Skeletal muscle satellite cell (primary cell): ENCODE measurements around the gene HDGF.

Source experiments
- H3K27me3 ChIP-seq: 2 replicates; pipeline ENCODE4 v1.7.0; 2013; ENCODE audit warnings: low read length; ENCODE audit not compliant: control insufficient read depth, insufficient read depth
- H3K36me3 ChIP-seq: 2 replicates; pipeline ENCODE4 v1.7.0; 2013; ENCODE audit warnings: mild to moderate bottlenecking, control low read depth, low read length; ENCODE audit not compliant: insufficient read depth
- H3K4me1 ChIP-seq: 2 replicates; pipeline ENCODE4 v1.7.0; 2013; ENCODE audit warnings: low read length; ENCODE audit not compliant: control insufficient read depth, insufficient read depth
- H3K4me2 ChIP-seq: 2 replicates; pipeline ENCODE4 v1.7.0; 2013; ENCODE audit warnings: mild to moderate bottlenecking, low read length
- H3K4me3 ChIP-seq: 2 replicates; pipeline ENCODE4 v1.7.0; 2013; ENCODE audit warnings: low read length
- H3K9ac ChIP-seq: 2 replicates; pipeline ENCODE4 v1.7.0; 2013; ENCODE audit warnings: mild to moderate bottlenecking, low read depth, low read length, moderate library complexity
- H3K9me3 ChIP-seq: replicated peaks from 2 replicates; pipeline ENCODE4 v1.7.0; 2013; ENCODE audit warnings: mild to moderate bottlenecking, control low read depth, low read length

The HDGF gene

GRCh38 chr1:156727926-156728598 lies 23.4 kb downstream of the HDGF start, which contains the start of gene METTL25B:
Gene METTL25B (plus strand): TSS chr1:156728469. CDS start chr1:156729105, 636 bp downstream.
- peak within 1 kb of the TSS; percentile 98 for H3K9ac ChIP-seq
- no peaks in the 10 kb centered on the region for H3K9me3 ChIP-seq
- peak within 1 kb of the TSS; percentile 95 for H3K4me2 ChIP-seq
- H3K27me3 ChIP-seq, result no peaks in the 10 kb centered on the region
- H3K4me1 ChIP-seq, result peaks cover 33% of the 10 kb centered on the region
- H3K36me3 ChIP-seq, result peaks cover 22% of the 10 kb centered on the region
- peak within 1 kb of the TSS; percentile 93 for H3K4me3 ChIP-seq

- peak overlapping the region; percentile 80 for H3K4me2 ChIP-seq
- H3K9me3 ChIP-seq, result no peaks in the 10 kb centered on the region
- peak overlapping the region; percentile 94 for H3K9ac ChIP-seq
- peaks cover 26% of the 10 kb centered on the region for H3K36me3 ChIP-seq
- H3K4me1 ChIP-seq, result peaks cover 33% of the 10 kb centered on the region
- no peaks in the 10 kb centered on the region for H3K27me3 ChIP-seq
- peak overlapping the region; percentile 93 for H3K4me3 ChIP-seq
These were observed 24.0 kb downstream of the HDGF start for GRCh38 chr1:156727492-156727891.

GRCh38 chr1:156726549-156727226 lies 24.8 kb downstream of the HDGF start:
- H3K27me3 ChIP-seq, result no peaks in the 10 kb centered on the region
- H3K9ac ChIP-seq, result peak overlapping the region; percentile 94
- H3K9me3 ChIP-seq, result no peaks in the 10 kb centered on the region
- peak overlapping the region; percentile 93 for H3K4me3 ChIP-seq
- H3K4me2 ChIP-seq, result peak overlapping the region; percentile 80
- H3K36me3 ChIP-seq, result peaks cover 30% of the 10 kb centered on the region
- peaks cover 33% of the 10 kb centered on the region for H3K4me1 ChIP-seq

DNA sequence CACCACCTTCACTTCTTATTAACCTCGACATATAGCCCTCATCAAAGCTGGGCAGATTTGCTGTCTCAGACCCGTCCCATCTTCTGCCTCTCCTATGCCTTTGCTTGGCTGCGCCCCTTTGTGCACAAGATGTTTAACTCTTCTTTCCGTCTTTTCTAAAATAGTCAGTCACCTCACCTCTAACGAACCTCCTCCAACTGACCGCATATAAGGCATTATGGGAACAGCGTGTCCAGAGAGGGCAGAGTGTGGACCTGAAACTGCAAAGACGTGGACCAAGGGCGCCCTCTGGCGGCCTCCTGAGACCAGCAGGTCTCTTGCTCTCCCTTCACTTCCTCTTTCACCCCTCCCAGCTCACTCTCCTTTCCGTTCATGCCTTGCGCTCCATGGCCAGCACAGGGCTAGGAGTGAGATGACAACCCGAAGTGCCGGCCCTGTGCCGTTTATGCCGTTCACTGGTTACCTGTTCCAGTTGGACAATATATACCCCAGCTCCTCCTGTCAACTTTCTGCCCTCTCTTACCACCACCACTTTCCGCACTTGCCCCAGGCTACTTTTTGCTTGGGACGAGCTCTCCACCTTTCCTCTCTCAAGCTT lies 25.7 kb downstream of the HDGF start:
- H3K9me3 ChIP-seq, result no peaks in the 10 kb centered on the region
- peak overlapping the region; percentile 54 for H3K9ac ChIP-seq
- H3K4me1 ChIP-seq, result peaks cover 33% of the 10 kb centered on the region
- H3K36me3 ChIP-seq, result peaks cover 39% of the 10 kb centered on the region
- peak overlapping the region; percentile 93 for H3K4me3 ChIP-seq
- no peaks in the 10 kb centered on the region for H3K27me3 ChIP-seq
- peak overlapping the region; percentile 80 for H3K4me2 ChIP-seq

DNA sequence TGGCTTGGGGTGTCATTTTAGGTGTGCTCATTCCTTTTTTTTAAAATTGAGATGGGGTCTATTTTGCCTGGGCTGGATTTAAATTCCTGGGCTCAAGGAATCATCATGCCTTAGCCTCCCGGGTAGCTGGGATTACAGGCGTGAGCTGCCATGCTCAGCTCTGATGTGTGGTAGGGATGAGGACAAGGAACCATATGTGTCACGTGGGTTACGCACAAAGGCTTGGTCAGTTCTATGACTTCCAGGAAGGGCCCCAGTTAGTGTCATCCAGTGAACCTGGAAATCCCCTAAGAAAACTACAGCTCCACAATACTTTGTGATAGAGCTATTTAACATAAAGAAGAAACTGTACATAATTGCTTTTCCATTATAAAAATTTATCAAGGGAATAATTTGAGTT lies 29.9 kb downstream of the HDGF start:
- H3K9me3 ChIP-seq, result no peaks in the 10 kb centered on the region
- H3K27me3 ChIP-seq, result no peaks in the 10 kb centered on the region
- H3K9ac ChIP-seq, result no peak overlapping the region
- peaks cover 42% of the 10 kb centered on the region for H3K36me3 ChIP-seq
- no peak overlapping the region for H3K4me2 ChIP-seq
- no peak overlapping the region for H3K4me3 ChIP-seq
- peaks cover 14% of the 10 kb centered on the region for H3K4me1 ChIP-seq

GRCh38 chr1:156721131-156721530 lies 30.3 kb downstream of the HDGF start:
- Histone ChIP-seq H3K4me1 (peaks cover 10% of the 10 kb centered on the region), H3K9ac (no peak overlapping the region)

DNA sequence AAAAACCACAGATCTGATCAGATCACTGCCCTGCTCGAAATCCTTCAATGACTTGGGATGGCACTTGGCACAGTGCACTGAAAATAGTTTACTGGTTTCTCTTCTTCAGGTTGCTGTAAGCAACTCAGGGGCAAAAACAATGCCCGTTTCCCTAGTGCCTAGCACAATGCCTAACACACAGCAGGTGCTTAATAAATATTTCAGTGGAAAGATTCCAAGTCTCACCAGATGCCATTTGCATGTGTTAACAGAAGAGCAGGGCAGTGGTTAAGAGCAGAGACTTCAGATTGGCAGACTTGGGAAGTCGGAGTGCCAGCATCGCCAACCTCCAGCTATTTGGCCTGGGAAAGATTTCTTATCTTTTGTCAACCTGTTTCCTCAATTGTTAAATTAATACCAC lies 34.1 kb downstream of the HDGF start:
- Histone ChIP-seq H3K9me3 (no peaks in the 10 kb centered on the region), H3K36me3 (peaks cover 16% of the 10 kb centered on the region), H3K9ac (no peak overlapping the region), H3K4me3 (no peak overlapping the region), H3K4me2 (no peak overlapping the region), H3K4me1 (no peaks in the 10 kb centered on the region), H3K27me3 (no peaks in the 10 kb centered on the region)

More at GRCh38 chr1:156721131-156721530, 30.3 kb downstream of the HDGF start:
- no peaks in the 10 kb centered on the region for H3K27me3 ChIP-seq
- no peaks in the 10 kb centered on the region for H3K9me3 ChIP-seq
- no peak overlapping the region for H3K4me2 ChIP-seq
- peaks cover 42% of the 10 kb centered on the region for H3K36me3 ChIP-seq
- H3K4me3 ChIP-seq, result no peak overlapping the region

- Histone ChIP-seq H3K9ac (no peak overlapping the region), H3K4me1 (peaks cover 9% of the 10 kb centered on the region), H3K4me3 (no peak overlapping the region), H3K4me2 (no peak overlapping the region), H3K27me3 (no peaks in the 10 kb centered on the region), H3K9me3 (no peaks in the 10 kb centered on the region), H3K36me3 (no peaks in the 10 kb centered on the region)
These were observed 36.6 kb downstream of the HDGF start for GRCh38 chr1:156714830-156715229.

DNA sequence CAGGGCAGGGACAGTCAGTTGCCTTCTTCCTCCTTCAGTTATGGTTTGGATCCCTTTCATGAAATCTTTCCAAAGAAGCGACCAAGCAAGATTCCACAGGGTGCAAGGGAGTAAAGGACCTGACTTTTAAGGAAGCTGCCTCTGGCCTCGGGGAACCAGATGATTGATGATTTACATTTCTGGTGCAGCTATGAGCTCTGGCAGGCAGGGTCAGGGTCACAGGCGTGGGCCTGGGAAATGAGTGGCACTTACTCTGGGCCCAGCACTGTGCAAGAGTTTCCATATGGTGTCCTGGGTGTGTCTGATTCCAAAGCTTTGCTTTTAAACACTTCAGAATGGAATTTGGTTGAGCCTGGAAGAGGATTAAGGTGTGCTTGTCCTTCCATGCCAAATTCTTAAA lies 38.8 kb downstream of the HDGF start:
- no peak overlapping the region for H3K4me2 ChIP-seq
- H3K4me3 ChIP-seq, result no peak overlapping the region
- H3K4me1 ChIP-seq, result peaks cover 17% of the 10 kb centered on the region
- H3K27me3 ChIP-seq, result no peaks in the 10 kb centered on the region
- no peak overlapping the region for H3K9ac ChIP-seq
- H3K36me3 ChIP-seq, result no peaks in the 10 kb centered on the region
- no peaks in the 10 kb centered on the region for H3K9me3 ChIP-seq

DNA sequence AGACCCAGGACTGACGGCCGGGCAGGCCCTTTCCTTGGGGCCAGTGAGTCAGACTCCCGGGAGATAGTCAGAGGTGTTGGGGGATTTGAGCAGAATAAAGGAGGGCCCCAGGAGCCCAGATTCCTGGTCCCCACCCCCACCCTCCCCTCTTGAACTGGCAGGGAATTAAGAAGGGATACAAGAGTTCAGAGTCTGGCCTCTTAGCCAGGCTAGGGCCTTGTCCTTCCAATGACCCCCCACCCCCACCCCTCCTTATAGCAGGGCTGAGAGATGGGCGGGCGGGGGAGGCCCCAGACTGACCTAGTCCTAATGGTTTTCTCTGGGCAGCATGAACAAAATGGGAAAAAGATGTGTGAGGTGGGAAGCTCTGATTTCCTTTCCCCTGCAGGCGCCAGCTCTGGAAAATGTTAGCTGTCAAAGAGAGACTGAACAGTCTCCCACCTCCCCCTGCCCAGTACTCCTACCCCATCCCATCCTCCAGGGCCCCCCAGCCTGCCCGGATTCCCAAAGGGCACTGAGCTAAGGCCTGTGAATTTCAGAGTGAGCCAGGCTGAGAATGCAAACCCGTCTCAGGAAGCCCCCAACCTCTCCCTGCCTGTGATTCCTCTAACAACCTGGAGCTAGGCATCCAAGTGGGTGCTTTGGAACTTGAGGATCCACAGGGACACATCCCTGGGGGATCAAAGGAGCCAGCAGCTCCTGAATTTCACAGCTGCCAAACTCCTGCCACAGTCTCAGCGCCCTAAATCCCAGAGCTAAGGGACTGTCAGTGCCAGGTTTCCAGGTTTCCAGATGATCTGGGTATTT lies 40.3 kb downstream of the HDGF start:
- Histone ChIP-seq H3K36me3 (no peaks in the 10 kb centered on the region), H3K9ac (no peak overlapping the region), H3K9me3 (no peaks in the 10 kb centered on the region), H3K27me3 (peaks cover 3% of the 10 kb centered on the region), H3K4me1 (peaks cover 27% of the 10 kb centered on the region), H3K4me3 (no peak overlapping the region), H3K4me2 (no peak overlapping the region)
